Erythroblast (primary cell): ENCODE results near the gene NTNG2.

ENCODE experiments used
- GATA1 ChIP-seq: IDR thresholded peaks from 2 replicates; pipeline ENCODE4 v1.6.1; 2011; ENCODE audit warnings: low read depth, mild to moderate bottlenecking, control low read depth, low read length, moderate library complexity
- POLR2A ChIP-seq: IDR thresholded peaks from 2 replicates; pipeline ENCODE4 v1.6.1; 2011; ENCODE audit warnings: mild to moderate bottlenecking, low read length

- TF ChIP-seq POLR2A (no peak), GATA1 (no peak)
These were observed 46.2 kb downstream of the NTNG2 start for GRCh38 chr9:132207839-132208615.
